Measurements from ENCODE around the gene IL16. TPM values are rescaled to one million over a fixed set of nuclear protein-coding genes. Genes with fewer than 3 reads are reported as not detected.

The IL16 gene
- total and polyA plus RNA-seq, 4 donors: 4.3 to 6.6 (median 5.1) TPM

- Histone ChIP-seq H3K9me3 (ENCODE audit: control insufficient read depth, insufficient read depth, low read length) (no peaks in the 10 kb centered on the region), H3K4me1 (ENCODE audit: control insufficient read depth, insufficient read depth, low read length) (peaks cover 6% of the 10 kb centered on the region), H3K27ac (ENCODE audit: low read depth, low read length) (no peak overlapping the region), H3K36me3 (ENCODE audit: control insufficient read depth, insufficient read depth, low read length) (no peaks in the 10 kb centered on the region), H3K27me3 (ENCODE audit: control insufficient read depth, insufficient read depth, low read length) (no peaks in the 10 kb centered on the region), H3K4me3 (ENCODE audit: low read depth, low read length) (no peak overlapping the region)
- DNase-seq (ENCODE audit: low read depth in 4 of 6, low spot score in 6 of 6): peak in 1 of 6 donors; percentile 34
- 75% methylated on average over 1 of the region's 1 CpG for WGBS (ENCODE audit: insufficient coverage)
Measured at GRCh38 chr15:81221449-81221848, 24.8 kb downstream of the IL16 start.

GRCh38 chr15:81222007-81222406 lies 25.3 kb downstream of the IL16 start:
- Histone ChIP-seq H3K36me3 (ENCODE audit: control insufficient read depth, insufficient read depth, low read length) (no peaks in the 10 kb centered on the region), H3K27ac (ENCODE audit: low read depth, low read length) (no peak overlapping the region), H3K27me3 (ENCODE audit: control insufficient read depth, insufficient read depth, low read length) (no peaks in the 10 kb centered on the region), H3K4me3 (ENCODE audit: low read depth, low read length) (no peak overlapping the region), H3K9me3 (ENCODE audit: control insufficient read depth, insufficient read depth, low read length) (no peaks in the 10 kb centered on the region), H3K4me1 (ENCODE audit: control insufficient read depth, insufficient read depth, low read length) (peaks cover 3% of the 10 kb centered on the region)
- WGBS (ENCODE audit: insufficient coverage): 87% methylated on average over 3 of the region's 3 CpGs
- no peak for DNase-seq (ENCODE audit: low read depth in 4 of 6, low spot score in 6 of 6)

- WGBS (ENCODE audit: insufficient coverage): 86% methylated on average over 2 of the region's 2 CpGs
- no peak overlapping the region for H3K27ac ChIP-seq (ENCODE audit: low read depth, low read length)
- no peaks in the 10 kb centered on the region for H3K27me3 ChIP-seq (ENCODE audit: control insufficient read depth, insufficient read depth, low read length)
- no peak overlapping the region for H3K4me3 ChIP-seq (ENCODE audit: low read depth, low read length)
- no peak for DNase-seq (ENCODE audit: low read depth in 4 of 6, low spot score in 6 of 6)
- no peaks in the 10 kb centered on the region for H3K36me3 ChIP-seq (ENCODE audit: control insufficient read depth, insufficient read depth, low read length)
- no peaks in the 10 kb centered on the region for H3K9me3 ChIP-seq (ENCODE audit: control insufficient read depth, insufficient read depth, low read length)
- H3K4me1 ChIP-seq (ENCODE audit: control insufficient read depth, insufficient read depth, low read length): peaks cover 3% of the 10 kb centered on the region
Measured at GRCh38 chr15:81223346-81223971, 26.8 kb downstream of the IL16 start.

GRCh38 chr15:81224232-81224631 lies 27.6 kb downstream of the IL16 start:
- Histone ChIP-seq H3K36me3 (ENCODE audit: control insufficient read depth, insufficient read depth, low read length) (no peaks in the 10 kb centered on the region), H3K4me1 (ENCODE audit: control insufficient read depth, insufficient read depth, low read length) (peaks cover 3% of the 10 kb centered on the region), H3K27ac (ENCODE audit: low read depth, low read length) (no peak overlapping the region), H3K27me3 (ENCODE audit: control insufficient read depth, insufficient read depth, low read length) (no peaks in the 10 kb centered on the region), H3K9me3 (ENCODE audit: control insufficient read depth, insufficient read depth, low read length) (no peaks in the 10 kb centered on the region), H3K4me3 (ENCODE audit: low read depth, low read length) (no peak overlapping the region)
- no peak for DNase-seq (ENCODE audit: low read depth in 4 of 6, low spot score in 6 of 6)
- 88% methylated on average over 1 of the region's 1 CpG for WGBS (ENCODE audit: insufficient coverage)

- Histone ChIP-seq H3K4me1 (ENCODE audit: control insufficient read depth, insufficient read depth, low read length) (peaks cover 6% of the 10 kb centered on the region), H3K9me3 (ENCODE audit: control insufficient read depth, insufficient read depth, low read length) (no peaks in the 10 kb centered on the region), H3K4me3 (ENCODE audit: low read depth, low read length) (no peak overlapping the region), H3K27ac (ENCODE audit: low read depth, low read length) (no peak overlapping the region), H3K27me3 (ENCODE audit: control insufficient read depth, insufficient read depth, low read length) (no peaks in the 10 kb centered on the region), H3K36me3 (ENCODE audit: control insufficient read depth, insufficient read depth, low read length) (no peaks in the 10 kb centered on the region)
- DNase-seq (ENCODE audit: low read depth in 4 of 6, low spot score in 6 of 6): peak in 1 of 6 donors; percentile 9
- WGBS (ENCODE audit: insufficient coverage): 83% methylated on average over 10 of the region's 10 CpGs
Measured at GRCh38 chr15:81225161-81225671, 28.5 kb downstream of the IL16 start.

GRCh38 chr15:81227716-81228115 lies 31.0 kb downstream of the IL16 start:
- Histone ChIP-seq H3K27me3 (ENCODE audit: control insufficient read depth, insufficient read depth, low read length) (no peaks in the 10 kb centered on the region), H3K4me3 (ENCODE audit: low read depth, low read length) (no peak overlapping the region), H3K27ac (ENCODE audit: low read depth, low read length) (no peak overlapping the region), H3K9me3 (ENCODE audit: control insufficient read depth, insufficient read depth, low read length) (no peaks in the 10 kb centered on the region), H3K4me1 (ENCODE audit: control insufficient read depth, insufficient read depth, low read length) (peaks cover 3% of the 10 kb centered on the region), H3K36me3 (ENCODE audit: control insufficient read depth, insufficient read depth, low read length) (no peaks in the 10 kb centered on the region)
- 84% methylated on average over 5 of the region's 5 CpGs for WGBS (ENCODE audit: insufficient coverage)
- no peak for DNase-seq (ENCODE audit: low read depth in 4 of 6, low spot score in 6 of 6)

- Histone ChIP-seq H3K27me3 (ENCODE audit: control insufficient read depth, insufficient read depth, low read length) (no peaks in the 10 kb centered on the region), H3K27ac (ENCODE audit: low read depth, low read length) (no peak overlapping the region), H3K9me3 (ENCODE audit: control insufficient read depth, insufficient read depth, low read length) (peaks cover 2% of the 10 kb centered on the region), H3K4me1 (ENCODE audit: control insufficient read depth, insufficient read depth, low read length) (peaks cover 3% of the 10 kb centered on the region), H3K36me3 (ENCODE audit: control insufficient read depth, insufficient read depth, low read length) (no peaks in the 10 kb centered on the region), H3K4me3 (ENCODE audit: low read depth, low read length) (no peak overlapping the region)
- DNase-seq (ENCODE audit: low read depth in 4 of 6, low spot score in 6 of 6): no peak
- 82% methylated on average over 2 of the region's 3 CpGs for WGBS (ENCODE audit: insufficient coverage)
Measured at GRCh38 chr15:81229586-81229985, 32.9 kb downstream of the IL16 start.

GRCh38 chr15:81235276-81236123 lies 38.8 kb downstream of the IL16 start:
- Histone ChIP-seq H3K4me1 (ENCODE audit: control insufficient read depth, insufficient read depth, low read length) (no peaks in the 10 kb centered on the region), H3K27ac (ENCODE audit: low read depth, low read length) (no peak overlapping the region), H3K36me3 (ENCODE audit: control insufficient read depth, insufficient read depth, low read length) (no peaks in the 10 kb centered on the region), H3K27me3 (ENCODE audit: control insufficient read depth, insufficient read depth, low read length) (no peaks in the 10 kb centered on the region), H3K4me3 (ENCODE audit: low read depth, low read length) (no peak overlapping the region), H3K9me3 (ENCODE audit: control insufficient read depth, insufficient read depth, low read length) (peaks cover 2% of the 10 kb centered on the region)
- DNase-seq (ENCODE audit: low read depth in 4 of 6, low spot score in 6 of 6): no peak
- 90% methylated on average over 2 of the region's 7 CpGs for WGBS (ENCODE audit: insufficient coverage)

GRCh38 chr15:81239190-81239589 lies 42.5 kb downstream of the IL16 start:
- no peak for DNase-seq (ENCODE audit: low read depth in 4 of 6, low spot score in 6 of 6)
- H3K36me3 ChIP-seq (ENCODE audit: control insufficient read depth, insufficient read depth, low read length): no peaks in the 10 kb centered on the region
- no peak overlapping the region for H3K27ac ChIP-seq (ENCODE audit: low read depth, low read length)
- no peaks in the 10 kb centered on the region for H3K4me1 ChIP-seq (ENCODE audit: control insufficient read depth, insufficient read depth, low read length)
- no peaks in the 10 kb centered on the region for H3K27me3 ChIP-seq (ENCODE audit: control insufficient read depth, insufficient read depth, low read length)
- peaks cover 4% of the 10 kb centered on the region for H3K9me3 ChIP-seq (ENCODE audit: control insufficient read depth, insufficient read depth, low read length)
- no peak overlapping the region for H3K4me3 ChIP-seq (ENCODE audit: low read depth, low read length)

- no peaks in the 10 kb centered on the region for H3K27me3 ChIP-seq (ENCODE audit: control insufficient read depth, insufficient read depth, low read length)
- H3K9me3 ChIP-seq (ENCODE audit: control insufficient read depth, insufficient read depth, low read length): peaks cover 4% of the 10 kb centered on the region
- no CpG with 5 or more reads among the region's 1 CpG for WGBS (ENCODE audit: insufficient coverage)
- H3K27ac ChIP-seq (ENCODE audit: low read depth, low read length): no peak overlapping the region
- H3K4me1 ChIP-seq (ENCODE audit: control insufficient read depth, insufficient read depth, low read length): no peaks in the 10 kb centered on the region
- H3K36me3 ChIP-seq (ENCODE audit: control insufficient read depth, insufficient read depth, low read length): no peaks in the 10 kb centered on the region
- DNase-seq (ENCODE audit: low read depth in 4 of 6, low spot score in 6 of 6): no peak
- H3K4me3 ChIP-seq (ENCODE audit: low read depth, low read length): no peak overlapping the region
Measured at GRCh38 chr15:81242778-81243177, 46.1 kb downstream of the IL16 start.
